Ishikawa (cell line): ENCODE results near the gene SNX32.

Source experiments
- CEBPB ChIP-seq: IDR thresholded peaks from 2 replicates; pipeline ENCODE4 v1.6.1; 2012
- CREB1 ChIP-seq: IDR thresholded peaks from 2 replicates; pipeline ENCODE4 v1.6.1; 2012; ENCODE audit warnings: low read depth
- EGR1 ChIP-seq: IDR thresholded peaks from 2 replicates; pipeline ENCODE4 v1.6.1; 2012
- EP300 ChIP-seq: IDR thresholded peaks from 2 replicates; pipeline ENCODE4 v1.6.1; 2012; ENCODE audit warnings: borderline replicate concordance
- FOXM1 ChIP-seq: IDR thresholded peaks from 2 replicates; pipeline ENCODE4 v1.6.1; 2012; ENCODE audit warnings: low read depth, borderline replicate concordance
- NFIC ChIP-seq: IDR thresholded peaks from 2 replicates; pipeline ENCODE4 v1.6.1; 2012
- RAD21 ChIP-seq: IDR thresholded peaks from 2 replicates; pipeline ENCODE4 v1.6.1; 2012; ENCODE audit warnings: low read depth
- TAF1 ChIP-seq: IDR thresholded peaks from 2 replicates; pipeline ENCODE4 v1.6.1; 2012; ENCODE audit warnings: low read depth, mild to moderate bottlenecking
- TCF12 ChIP-seq: IDR thresholded peaks from 2 replicates; pipeline ENCODE4 v1.6.1; 2012; ENCODE audit warnings: low read depth
- TEAD4 ChIP-seq: IDR thresholded peaks from 2 replicates; pipeline ENCODE4 v1.6.1; 2012
- YY1 ChIP-seq: IDR thresholded peaks from 2 replicates; pipeline ENCODE4 v1.6.1; 2012; ENCODE audit warnings: low read depth
- ZBTB7A ChIP-seq: IDR thresholded peaks from 2 replicates; pipeline ENCODE4 v1.6.1; 2012; ENCODE audit warnings: low read depth
- TF ChIP-seq, protein P1 (sequence below): IDR thresholded peaks from 2 replicates; pipeline ENCODE4 v1.6.1; 2012
- TF ChIP-seq, protein P2 (sequence below): IDR thresholded peaks from 2 replicates; pipeline ENCODE4 v1.6.1; 2012
- TF ChIP-seq, protein P3 (sequence below): IDR thresholded peaks from 2 replicates; pipeline ENCODE4 v1.6.1; 2012; ENCODE audit warnings: low read depth, mild to moderate bottlenecking

Gene SNX32

DNA sequence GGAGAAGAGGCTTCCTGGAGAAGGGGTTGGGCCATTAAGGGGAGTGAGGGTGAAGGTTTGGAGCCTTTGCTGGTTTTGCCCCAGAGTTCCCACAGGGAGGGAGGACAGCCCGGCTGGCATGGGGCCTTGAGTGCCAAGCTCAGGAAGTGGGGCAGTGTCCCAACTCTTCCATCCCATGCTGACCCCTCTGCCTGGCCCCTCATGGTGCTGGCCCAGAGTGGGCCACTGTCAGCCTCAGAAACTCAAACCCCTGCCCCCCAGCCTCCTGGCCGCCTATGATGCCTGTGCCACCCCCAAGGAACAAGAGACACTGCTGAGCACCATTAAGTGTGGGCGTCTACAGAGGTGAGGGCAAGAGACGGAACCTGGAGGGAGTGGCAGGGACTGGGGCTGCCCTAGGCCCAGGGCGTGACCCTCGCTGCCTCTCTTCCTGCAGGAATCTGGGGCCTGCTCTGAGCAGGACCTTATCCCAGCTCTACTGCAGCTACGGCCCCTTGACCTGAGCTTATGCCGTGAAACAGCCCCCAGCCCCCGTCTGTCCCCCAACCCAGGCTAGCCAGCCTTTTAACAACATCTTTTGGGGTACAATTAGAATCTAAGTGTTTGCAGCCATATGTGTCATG, 31.9 kb downstream of the SNX32 start:
- no peak for TF ChIP-seq TAF1

DNA sequence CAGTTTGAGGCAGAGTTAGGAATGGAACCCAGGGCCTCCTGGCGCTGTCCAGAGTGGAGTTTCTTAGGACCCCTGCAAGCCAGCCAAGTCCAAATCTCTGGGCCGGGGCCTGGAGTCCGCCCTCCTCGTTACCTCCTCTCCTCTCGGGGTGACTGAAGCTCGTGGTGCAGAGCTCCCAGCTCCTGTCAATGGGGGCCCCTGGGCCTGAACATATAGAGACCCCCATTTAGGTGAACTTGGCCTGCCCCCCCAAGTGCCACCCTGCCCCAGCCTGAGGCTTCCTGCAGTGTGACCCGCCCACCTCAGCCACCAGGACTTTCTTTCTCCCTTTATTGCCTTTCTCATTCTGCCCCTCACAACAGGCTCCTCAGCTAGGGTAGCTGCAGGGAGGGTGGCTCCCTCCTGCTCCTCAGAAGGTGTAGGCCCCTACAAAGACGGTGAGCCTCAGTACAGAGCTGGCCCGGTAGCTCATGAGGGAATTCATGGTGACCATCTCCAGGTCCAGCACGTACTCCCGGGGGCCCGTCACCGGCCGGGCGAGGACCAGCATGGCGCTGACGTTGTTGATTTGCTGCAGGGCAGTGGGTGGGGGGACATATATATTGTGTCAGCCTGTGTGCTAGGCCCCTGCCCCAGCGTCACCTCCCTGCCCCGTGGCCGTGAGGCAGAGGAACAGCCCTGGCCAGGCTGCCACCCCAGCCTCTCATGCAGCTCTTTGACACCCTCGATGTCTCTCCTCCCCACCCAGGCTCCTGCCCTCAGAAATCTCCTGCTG, 32.9 kb downstream of the SNX32 start:
- TF ChIP-seq RAD21 (no peak), YY1 (no peak), ZBTB7A (no peak), TCF12 (no peak), EGR1 (no peak), EP300 (no peak), FOXM1 (no peak), NFIC (no peak), CEBPB (no peak), CREB1 (no peak), TEAD4 (no peak), TAF1 (no peak)
- TF ChIP-seq, protein P1, sequence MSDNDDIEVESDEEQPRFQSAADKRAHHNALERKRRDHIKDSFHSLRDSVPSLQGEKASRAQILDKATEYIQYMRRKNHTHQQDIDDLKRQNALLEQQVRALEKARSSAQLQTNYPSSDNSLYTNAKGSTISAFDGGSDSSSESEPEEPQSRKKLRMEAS = no peak
- TF ChIP-seq, protein P2, sequence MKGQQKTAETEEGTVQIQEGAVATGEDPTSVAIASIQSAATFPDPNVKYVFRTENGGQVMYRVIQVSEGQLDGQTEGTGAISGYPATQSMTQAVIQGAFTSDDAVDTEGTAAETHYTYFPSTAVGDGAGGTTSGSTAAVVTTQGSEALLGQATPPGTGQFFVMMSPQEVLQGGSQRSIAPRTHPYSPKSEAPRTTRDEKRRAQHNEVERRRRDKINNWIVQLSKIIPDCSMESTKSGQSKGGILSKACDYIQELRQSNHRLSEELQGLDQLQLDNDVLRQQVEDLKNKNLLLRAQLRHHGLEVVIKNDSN = no peak
- TF ChIP-seq, protein P3, sequence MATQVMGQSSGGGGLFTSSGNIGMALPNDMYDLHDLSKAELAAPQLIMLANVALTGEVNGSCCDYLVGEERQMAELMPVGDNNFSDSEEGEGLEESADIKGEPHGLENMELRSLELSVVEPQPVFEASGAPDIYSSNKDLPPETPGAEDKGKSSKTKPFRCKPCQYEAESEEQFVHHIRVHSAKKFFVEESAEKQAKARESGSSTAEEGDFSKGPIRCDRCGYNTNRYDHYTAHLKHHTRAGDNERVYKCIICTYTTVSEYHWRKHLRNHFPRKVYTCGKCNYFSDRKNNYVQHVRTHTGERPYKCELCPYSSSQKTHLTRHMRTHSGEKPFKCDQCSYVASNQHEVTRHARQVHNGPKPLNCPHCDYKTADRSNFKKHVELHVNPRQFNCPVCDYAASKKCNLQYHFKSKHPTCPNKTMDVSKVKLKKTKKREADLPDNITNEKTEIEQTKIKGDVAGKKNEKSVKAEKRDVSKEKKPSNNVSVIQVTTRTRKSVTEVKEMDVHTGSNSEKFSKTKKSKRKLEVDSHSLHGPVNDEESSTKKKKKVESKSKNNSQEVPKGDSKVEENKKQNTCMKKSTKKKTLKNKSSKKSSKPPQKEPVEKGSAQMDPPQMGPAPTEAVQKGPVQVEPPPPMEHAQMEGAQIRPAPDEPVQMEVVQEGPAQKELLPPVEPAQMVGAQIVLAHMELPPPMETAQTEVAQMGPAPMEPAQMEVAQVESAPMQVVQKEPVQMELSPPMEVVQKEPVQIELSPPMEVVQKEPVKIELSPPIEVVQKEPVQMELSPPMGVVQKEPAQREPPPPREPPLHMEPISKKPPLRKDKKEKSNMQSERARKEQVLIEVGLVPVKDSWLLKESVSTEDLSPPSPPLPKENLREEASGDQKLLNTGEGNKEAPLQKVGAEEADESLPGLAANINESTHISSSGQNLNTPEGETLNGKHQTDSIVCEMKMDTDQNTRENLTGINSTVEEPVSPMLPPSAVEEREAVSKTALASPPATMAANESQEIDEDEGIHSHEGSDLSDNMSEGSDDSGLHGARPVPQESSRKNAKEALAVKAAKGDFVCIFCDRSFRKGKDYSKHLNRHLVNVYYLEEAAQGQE = no peak

DNA sequence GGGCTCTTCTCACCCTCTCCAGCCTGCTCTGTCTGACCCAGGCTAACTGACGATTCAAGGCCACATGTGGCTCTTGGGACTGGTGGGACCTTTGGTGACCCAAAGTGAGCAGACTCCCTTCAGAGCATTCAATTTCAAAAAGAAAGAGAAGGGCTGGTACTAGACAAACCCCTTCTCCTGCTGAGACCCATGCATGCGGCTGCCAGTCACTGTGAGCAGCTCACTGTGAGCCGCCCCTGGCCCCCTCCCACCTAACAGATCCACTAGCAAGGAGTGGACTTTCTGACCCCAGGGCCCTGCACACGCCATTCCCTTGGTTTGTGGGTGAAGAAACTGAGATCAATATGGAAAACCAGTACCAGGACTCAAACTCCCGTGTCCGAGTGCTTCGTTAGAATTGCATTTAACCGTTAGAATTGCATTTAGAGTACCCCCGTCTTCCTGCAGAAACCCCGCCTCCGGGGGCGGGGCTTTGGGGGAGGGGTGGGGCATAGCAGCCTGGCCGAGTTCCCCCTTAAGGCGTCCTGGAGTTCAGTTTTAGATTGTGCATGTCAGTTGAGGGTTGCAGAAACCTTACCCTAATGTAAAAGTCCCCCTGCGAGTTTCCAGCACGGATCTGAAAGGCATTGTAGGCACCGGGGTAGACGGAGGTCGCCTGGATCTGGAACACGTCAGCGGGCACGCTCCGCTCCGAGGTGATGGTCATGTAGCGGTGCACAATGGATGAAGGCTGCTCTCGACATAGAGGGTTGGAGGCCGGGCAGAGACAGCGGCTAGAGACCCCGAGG, 33.7 kb downstream of the SNX32 start:
- TF ChIP-seq YY1 (no peak), TAF1 (no peak), TEAD4 (no peak), EP300 (no peak), EGR1 (no peak), RAD21 (no peak), FOXM1 (no peak)
- TF ChIP-seq, protein P2 = no peak
- TF ChIP-seq, protein P3 = no peak

DNA sequence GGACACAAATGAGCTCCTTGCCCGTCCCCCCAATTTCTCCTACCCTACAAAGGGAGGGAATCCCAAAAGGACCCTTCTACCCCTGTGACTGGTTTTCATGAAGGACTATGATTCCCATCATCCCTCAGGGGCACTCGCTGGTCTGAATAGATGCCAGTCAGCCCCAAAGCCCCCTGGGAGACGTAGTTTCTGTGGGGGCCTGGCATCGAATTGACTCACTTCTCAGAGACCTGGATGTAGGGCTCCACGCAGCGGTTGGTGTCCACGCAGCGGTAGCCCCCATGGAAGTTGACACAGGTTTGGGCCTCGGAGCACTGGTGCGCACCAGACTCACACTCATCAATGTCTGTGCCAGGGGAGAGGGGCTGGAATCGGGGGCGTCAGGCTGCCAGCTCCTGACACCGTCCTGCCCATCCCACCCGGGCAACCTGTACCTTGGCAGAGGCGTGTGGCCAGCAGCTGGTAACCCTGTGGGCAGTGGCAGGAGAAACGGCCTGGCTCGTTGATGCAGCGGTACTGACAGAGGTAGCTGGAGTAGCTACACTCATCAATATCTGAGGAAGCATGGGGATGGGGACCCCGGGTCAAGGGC, 34.4 kb downstream of the SNX32 start:
- TF ChIP-seq TAF1 (no peak), TEAD4 (no peak), EGR1 (no peak), EP300 (no peak), YY1 (no peak), NFIC (no peak), RAD21 (no peak), CEBPB (no peak), TCF12 (no peak), FOXM1 (no peak)
- TF ChIP-seq, protein P1 = no peak
- TF ChIP-seq, protein P2 = no peak
- TF ChIP-seq, protein P3 = no peak
